H9 (cell line): ENCODE measurements around the gene ZNF8. TPM values are rescaled to one million over a fixed set of nuclear protein-coding genes. Genes with fewer than 3 reads are reported as not detected.

Experiments
- DNase-seq: peaks from one replicate; pipeline ENCODE4 v3.0.0-alpha.2; 2017
- H2AFZ ChIP-seq: one replicate; pipeline ENCODE4 v1.6.1; 2013; ENCODE audit warnings: mild to moderate bottlenecking, low read length, control low read depth, moderate library complexity
- H2AK5ac ChIP-seq: 2 replicates; pipeline ENCODE4 v1.6.1; 2013; ENCODE audit warnings: low read length, control low read depth, mixed read lengths; ENCODE audit not compliant: insufficient read length
- H2BK120ac ChIP-seq: one replicate; pipeline ENCODE4 v1.6.1; 2013; ENCODE audit warnings: low read depth, mild to moderate bottlenecking, low read length, control low read depth, inconsistent platforms; ENCODE audit not compliant: poor library complexity, severe bottlenecking
- H2BK12ac ChIP-seq: 2 replicates; pipeline ENCODE4 v1.6.1; 2013; ENCODE audit warnings: low read length, control low read depth, mixed read lengths, low read depth; ENCODE audit not compliant: insufficient read length
- H2BK15ac ChIP-seq: 2 replicates; pipeline ENCODE4 v1.6.1; 2013; ENCODE audit warnings: low read depth, low read length, control low read depth
- H2BK20ac ChIP-seq: one replicate; pipeline ENCODE4 v1.6.1; 2013; ENCODE audit warnings: low read depth, mild to moderate bottlenecking, low read length, control low read depth, inconsistent platforms; ENCODE audit not compliant: poor library complexity, severe bottlenecking
- H2BK5ac ChIP-seq: 2 replicates; pipeline ENCODE4 v1.6.1; 2013; ENCODE audit warnings: low read length, control low read depth, mixed read lengths; ENCODE audit not compliant: insufficient read length
- H3K14ac ChIP-seq: 2 replicates; pipeline ENCODE4 v1.6.1; 2013; ENCODE audit warnings: low read length, control low read depth; ENCODE audit not compliant: insufficient read depth
- H3K18ac ChIP-seq: 2 replicates; pipeline ENCODE4 v1.6.1; 2013; ENCODE audit warnings: low read depth, mild to moderate bottlenecking, mixed read lengths, low read length, control low read depth; ENCODE audit not compliant: insufficient read length
- H3K23ac ChIP-seq: 2 replicates; pipeline ENCODE4 v1.6.1; 2013; ENCODE audit warnings: low read length, control low read depth, mixed read lengths, low read depth; ENCODE audit not compliant: insufficient read length
- H3K23me2 ChIP-seq: 2 replicates; pipeline ENCODE4 v1.6.1; 2013; ENCODE audit warnings: low read depth, mild to moderate bottlenecking, mixed read lengths, low read length, control low read depth; ENCODE audit not compliant: insufficient read length, poor library complexity, severe bottlenecking
- H3K27ac ChIP-seq: 2 replicates; pipeline ENCODE4 v1.5.1; 2013; ENCODE audit warnings: low read length, control low read depth, mixed read lengths, low read depth; ENCODE audit not compliant: insufficient read length
- H3K27me3 ChIP-seq: 2 replicates; pipeline ENCODE4 v1.6.1; 2013; ENCODE audit warnings: low read length, control low read depth, inconsistent platforms; ENCODE audit not compliant: insufficient read depth
- H3K4ac ChIP-seq: 2 replicates; pipeline ENCODE4 v1.6.1; 2013; ENCODE audit warnings: low read depth, mild to moderate bottlenecking, control low read depth, inconsistent platforms, low read length, moderate library complexity
- H3K4me1 ChIP-seq: 2 replicates; pipeline ENCODE4 v1.6.1; 2013; ENCODE audit warnings: low read length, control low read depth, inconsistent platforms; ENCODE audit not compliant: insufficient read depth
- H3K4me2 ChIP-seq: 2 replicates; pipeline ENCODE4 v1.6.1; 2013; ENCODE audit warnings: low read length, control low read depth, mixed read lengths; ENCODE audit not compliant: insufficient read length, insufficient read depth
- H3K56ac ChIP-seq: 2 replicates; pipeline ENCODE4 v1.6.1; 2013; ENCODE audit warnings: low read depth, mild to moderate bottlenecking, mixed read lengths, low read length, control low read depth; ENCODE audit not compliant: insufficient read length
- H3K79me1 ChIP-seq: 2 replicates; pipeline ENCODE4 v1.6.1; 2013; ENCODE audit warnings: low read depth, mild to moderate bottlenecking, moderate library complexity, low read length, control low read depth, inconsistent platforms; ENCODE audit not compliant: insufficient read depth, poor library complexity, severe bottlenecking
- H3K79me2 ChIP-seq: 2 replicates; pipeline ENCODE4 v1.6.1; 2013; ENCODE audit warnings: low read length, control low read depth, inconsistent platforms; ENCODE audit not compliant: insufficient read depth
- H3K9ac ChIP-seq: 2 replicates; pipeline ENCODE4 v1.6.1; 2013; ENCODE audit warnings: low read length, control low read depth, mixed read lengths; ENCODE audit not compliant: insufficient read length; ENCODE audit errors: extremely low read depth
- H3K9me3 ChIP-seq: one replicate; pipeline ENCODE4 v1.6.1; 2013; ENCODE audit warnings: low read depth, low read length, inconsistent platforms; ENCODE audit not compliant: control insufficient read depth
- H3T11ph ChIP-seq: one replicate; pipeline ENCODE4 v1.6.1; 2013; ENCODE audit warnings: mild to moderate bottlenecking, low read length, control low read depth, inconsistent platforms
- H4K20me1 ChIP-seq: one replicate; pipeline ENCODE4 v1.6.1; 2013; ENCODE audit not compliant: control insufficient read depth, insufficient read length, insufficient read depth
- H4K5ac ChIP-seq: 2 replicates; pipeline ENCODE4 v1.6.1; 2013; ENCODE audit warnings: low read depth, mild to moderate bottlenecking, mixed read lengths, low read length, control low read depth; ENCODE audit not compliant: insufficient read length
- H4K8ac ChIP-seq: replicated peaks from 2 replicates; pipeline ENCODE4 v1.6.1; 2013; ENCODE audit warnings: low read length, control low read depth, mixed read lengths, low read depth; ENCODE audit not compliant: insufficient read length
- H4K91ac ChIP-seq: 2 replicates; pipeline ENCODE4 v1.6.1; 2013; ENCODE audit warnings: low read depth, mild to moderate bottlenecking, moderate library complexity, mixed read lengths, low read length, control low read depth; ENCODE audit not compliant: insufficient read length
- H3K27ac Mint-ChIP-seq, 3 experiments: 2 replicates in 2 of 3; 3 replicates in 1 of 3; pipeline ENCODE4 v1.8.0; 2020 to 2021; ENCODE audit warnings: mixed read lengths in 3 of 3, mild to moderate bottlenecking in 1 of 3, moderate library complexity in 1 of 3
- H3K27me3 Mint-ChIP-seq: 2 replicates; pipeline ENCODE4 v1.8.0; 2021; ENCODE audit warnings: low read depth, mild to moderate bottlenecking, moderate library complexity, mixed read lengths
- H3K36me3 Mint-ChIP-seq, 3 experiments: 2 replicates in 2 of 3; 3 replicates in 1 of 3; pipeline ENCODE4 v1.8.0; 2020 to 2021; ENCODE audit warnings: low read depth in 3 of 3, mixed read lengths in 3 of 3; ENCODE audit not compliant: insufficient read depth in 1 of 3
- H3K4me1 Mint-ChIP-seq, 2 experiments: 2 replicates each; pipeline ENCODE4 v1.8.0; 2020; ENCODE audit warnings: mixed read lengths in 2 of 2
- H3K4me3 Mint-ChIP-seq, 2 experiments: 2 replicates in 1 of 2; 3 replicates in 1 of 2; pipeline ENCODE4 v1.8.0; 2020 to 2021; ENCODE audit warnings: mild to moderate bottlenecking in 2 of 2, mixed read lengths in 2 of 2, moderate library complexity in 1 of 2
- H3K9me3 Mint-ChIP-seq, 2 experiments: 2 replicates in 1 of 2; 3 replicates in 1 of 2; pipeline ENCODE4 v1.8.0; 2020; ENCODE audit warnings: mild to moderate bottlenecking in 2 of 2, mixed read lengths in 2 of 2, moderate library complexity in 1 of 2
- WGBS: extraction: QIAGEN DNeasy Blood & Tissue Kit; methylation state at CpG from one replicate; pipeline ENCODE4 v1.1.7; 2013; ENCODE audit warnings: missing lambda C conversion rate, low lambda C conversion rate, mixed read lengths; ENCODE audit not compliant: insufficient read length; ENCODE audit errors: extremely low coverage; 5-methylcytosine and 5-hydroxymethylcytosine counted together
- total RNA-seq: library from RNA; stranded (reverse); gene quantifications from 2 replicates; pipeline ENCODE4 v1.2.1, GENCODE V29; 2021
- TF ChIP-seq, protein P1 (sequence below): fragments of 200-600 bp; sonication (generic); conservative IDR thresholded peaks from 3 replicates; pipeline ENCODE4 v1.8.0; 2021; ENCODE audit warnings: antibody characterized with exemption, mild to moderate bottlenecking

Gene ZNF8
- total RNA-seq, 1 experiment from 2014 or later = 17.3 TPM

DNA sequence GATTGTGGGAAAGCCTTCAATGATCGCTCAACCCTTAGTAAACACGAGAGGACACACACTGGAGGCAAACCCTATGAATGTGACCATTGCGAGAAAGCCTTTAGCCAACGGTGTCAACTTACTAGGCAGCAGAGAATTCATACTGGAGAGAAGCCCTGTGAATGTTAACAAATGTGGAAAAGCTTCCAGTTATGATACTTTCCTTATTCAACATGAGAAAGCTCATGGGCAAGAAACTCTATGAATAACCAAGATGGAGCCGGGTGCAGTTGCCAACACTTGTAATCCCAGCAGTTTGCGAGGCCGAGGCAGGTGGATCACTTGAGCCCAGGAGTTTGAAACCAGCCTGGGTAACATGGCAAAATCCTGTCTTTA lies 15.8 kb upstream of the ZNF8 start:
- H3K14ac ChIP-seq = no peak overlapping the region
- H4K5ac ChIP-seq = no peak overlapping the region
- TF ChIP-seq, protein P1, sequence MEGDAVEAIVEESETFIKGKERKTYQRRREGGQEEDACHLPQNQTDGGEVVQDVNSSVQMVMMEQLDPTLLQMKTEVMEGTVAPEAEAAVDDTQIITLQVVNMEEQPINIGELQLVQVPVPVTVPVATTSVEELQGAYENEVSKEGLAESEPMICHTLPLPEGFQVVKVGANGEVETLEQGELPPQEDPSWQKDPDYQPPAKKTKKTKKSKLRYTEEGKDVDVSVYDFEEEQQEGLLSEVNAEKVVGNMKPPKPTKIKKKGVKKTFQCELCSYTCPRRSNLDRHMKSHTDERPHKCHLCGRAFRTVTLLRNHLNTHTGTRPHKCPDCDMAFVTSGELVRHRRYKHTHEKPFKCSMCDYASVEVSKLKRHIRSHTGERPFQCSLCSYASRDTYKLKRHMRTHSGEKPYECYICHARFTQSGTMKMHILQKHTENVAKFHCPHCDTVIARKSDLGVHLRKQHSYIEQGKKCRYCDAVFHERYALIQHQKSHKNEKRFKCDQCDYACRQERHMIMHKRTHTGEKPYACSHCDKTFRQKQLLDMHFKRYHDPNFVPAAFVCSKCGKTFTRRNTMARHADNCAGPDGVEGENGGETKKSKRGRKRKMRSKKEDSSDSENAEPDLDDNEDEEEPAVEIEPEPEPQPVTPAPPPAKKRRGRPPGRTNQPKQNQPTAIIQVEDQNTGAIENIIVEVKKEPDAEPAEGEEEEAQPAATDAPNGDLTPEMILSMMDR = no peak
- no peak overlapping the region for H3K9ac ChIP-seq
- H4K20me1 ChIP-seq = no peaks in the 10 kb centered on the region
- H2BK120ac ChIP-seq = no peak overlapping the region
- no peak overlapping the region for H3K18ac ChIP-seq
- Mint-ChIP-seq H3K36me3 (peaks cover 94 to 97% (median 95%) of the 10 kb centered on the region in 3 experiments), H3K4me3 (no peak overlapping the region), H3K9me3 (peaks cover 99 to 100% of the 10 kb centered on the region in 2 experiments), H3K4me1 (no peaks in the 10 kb centered on the region), H3K27ac (no peak overlapping the region), H3K27me3 (peaks cover 38% of the 10 kb centered on the region)
- no peaks in the 10 kb centered on the region for H3K23me2 ChIP-seq
- no peak overlapping the region for H3K23ac ChIP-seq
- H2AK5ac ChIP-seq = no peak overlapping the region
- H2BK12ac ChIP-seq = no peak overlapping the region
- no peaks in the 10 kb centered on the region for H3K4me1 ChIP-seq
- no peak overlapping the region for H3T11ph ChIP-seq
- H3K9me3 ChIP-seq = peaks cover 90% of the 10 kb centered on the region
- no peak overlapping the region for H2BK20ac ChIP-seq
- H3K27me3 ChIP-seq = no peaks in the 10 kb centered on the region
- no peak overlapping the region for H4K91ac ChIP-seq
- no peak overlapping the region for H3K56ac ChIP-seq
- H2AFZ ChIP-seq = no peak overlapping the region
- H3K4me2 ChIP-seq = no peak overlapping the region
- no CpG with 5 or more reads among the region's 7 CpGs for WGBS
- H3K27ac ChIP-seq = no peak overlapping the region
- H3K4ac ChIP-seq = no peak overlapping the region
- no peaks in the 10 kb centered on the region for H3K79me2 ChIP-seq
- no peak overlapping the region for H2BK15ac ChIP-seq
- no peak for DNase-seq
- H4K8ac ChIP-seq = no peak overlapping the region
- H2BK5ac ChIP-seq = no peak overlapping the region
- no peaks in the 10 kb centered on the region for H3K79me1 ChIP-seq
